Measurements from ENCODE around the gene NARS2.
"Not testable (repeated sequence)": the region's sequence is repeated elsewhere in the genome, so short reads cannot be mapped to it uniquely, and the experiment has no call there.

The NARS2 gene

DNA sequence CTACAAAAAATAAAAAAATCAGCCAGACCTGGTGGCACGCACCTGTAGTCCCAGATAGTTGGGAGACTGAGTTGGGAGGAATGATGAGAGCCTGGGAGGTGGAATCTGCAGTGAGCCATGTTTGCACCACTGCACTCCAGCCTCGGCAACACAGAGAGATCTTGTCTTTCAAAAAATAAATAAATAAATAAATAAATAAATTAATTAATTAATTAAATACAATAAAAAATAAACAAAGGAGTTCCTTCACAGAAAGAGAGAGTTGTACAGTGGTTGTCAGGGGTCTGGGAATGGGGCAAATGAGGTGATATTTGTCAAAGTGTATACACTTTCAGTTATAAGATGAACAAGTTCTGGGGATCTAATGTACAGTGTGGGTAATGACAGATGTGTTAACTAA lies 107.3 kb downstream of the NARS2 start:
- TF ChIP-seq, protein P1, sequence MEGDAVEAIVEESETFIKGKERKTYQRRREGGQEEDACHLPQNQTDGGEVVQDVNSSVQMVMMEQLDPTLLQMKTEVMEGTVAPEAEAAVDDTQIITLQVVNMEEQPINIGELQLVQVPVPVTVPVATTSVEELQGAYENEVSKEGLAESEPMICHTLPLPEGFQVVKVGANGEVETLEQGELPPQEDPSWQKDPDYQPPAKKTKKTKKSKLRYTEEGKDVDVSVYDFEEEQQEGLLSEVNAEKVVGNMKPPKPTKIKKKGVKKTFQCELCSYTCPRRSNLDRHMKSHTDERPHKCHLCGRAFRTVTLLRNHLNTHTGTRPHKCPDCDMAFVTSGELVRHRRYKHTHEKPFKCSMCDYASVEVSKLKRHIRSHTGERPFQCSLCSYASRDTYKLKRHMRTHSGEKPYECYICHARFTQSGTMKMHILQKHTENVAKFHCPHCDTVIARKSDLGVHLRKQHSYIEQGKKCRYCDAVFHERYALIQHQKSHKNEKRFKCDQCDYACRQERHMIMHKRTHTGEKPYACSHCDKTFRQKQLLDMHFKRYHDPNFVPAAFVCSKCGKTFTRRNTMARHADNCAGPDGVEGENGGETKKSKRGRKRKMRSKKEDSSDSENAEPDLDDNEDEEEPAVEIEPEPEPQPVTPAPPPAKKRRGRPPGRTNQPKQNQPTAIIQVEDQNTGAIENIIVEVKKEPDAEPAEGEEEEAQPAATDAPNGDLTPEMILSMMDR (IDR thresholded peaks at IDR 0.05; ENCODE audit: low read depth, low read length) = no peak
- H3K4me3 ChIP-seq (ENCODE audit: low read depth, low read length) = no peak overlapping the region

DNA sequence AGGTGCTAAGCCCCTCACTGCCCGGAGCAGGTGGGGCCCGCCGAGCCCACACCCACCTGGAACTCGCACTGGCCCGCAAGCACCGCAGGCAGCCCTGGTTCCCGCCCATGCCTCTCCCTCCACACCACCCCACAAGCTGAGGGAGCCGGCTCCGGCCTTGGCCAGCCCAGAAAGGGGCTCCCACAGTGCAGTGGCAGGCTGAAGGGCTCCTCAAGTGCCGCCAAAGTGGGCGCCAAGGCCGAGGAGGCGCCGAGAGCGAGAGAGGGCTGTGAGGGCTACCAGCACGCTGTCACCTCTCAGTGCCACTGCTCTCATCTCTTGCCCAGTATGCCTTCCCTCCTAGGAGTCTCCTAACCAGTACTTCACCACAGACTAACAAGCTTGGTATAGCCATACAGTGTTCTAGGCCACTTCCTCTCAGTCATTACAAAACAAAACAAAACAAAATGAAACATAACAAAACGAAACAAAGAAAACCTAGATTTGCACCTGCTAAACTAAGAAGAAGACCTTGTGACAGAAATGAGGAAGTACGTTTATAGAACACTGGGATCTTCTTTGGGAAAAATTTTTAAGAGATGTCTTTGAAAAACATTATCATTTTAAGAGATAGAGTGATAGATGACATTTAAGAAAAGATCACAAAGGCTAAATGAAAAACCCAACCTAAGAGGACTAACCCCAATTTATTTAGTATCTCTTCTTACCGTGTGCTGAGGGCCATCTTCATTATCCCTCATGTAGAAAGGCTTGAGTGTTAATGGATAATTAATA lies 109.3 kb downstream of the NARS2 start:
- TF ChIP-seq, protein P1 (IDR thresholded peaks at IDR 0.05; ENCODE audit: low read depth, low read length) = no peak
- H3K4me3 ChIP-seq (ENCODE audit: low read depth, low read length) = no peak overlapping the region

DNA sequence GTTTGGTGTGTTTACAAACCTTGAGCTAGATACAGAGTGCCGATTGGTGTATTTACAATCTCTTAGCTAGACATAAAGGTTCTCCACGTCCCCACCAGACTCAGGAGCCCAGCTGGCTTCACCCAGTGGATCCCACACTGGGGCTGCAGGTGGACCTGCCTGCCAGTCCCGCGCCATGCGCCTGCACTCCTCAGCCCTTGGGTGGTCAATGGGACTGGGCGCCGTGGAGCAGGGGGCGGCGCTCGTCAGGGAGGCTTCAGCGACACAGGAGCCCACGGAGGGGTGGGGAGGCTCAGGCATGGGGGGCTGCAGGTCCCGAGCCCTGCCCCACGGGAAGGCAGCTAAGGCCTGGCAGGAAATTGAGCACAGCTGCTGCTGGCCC lies 109.9 kb downstream of the NARS2 start:
- not testable (repeated sequence) for H3K4me3 ChIP-seq (ENCODE audit: low read depth, low read length)

DNA sequence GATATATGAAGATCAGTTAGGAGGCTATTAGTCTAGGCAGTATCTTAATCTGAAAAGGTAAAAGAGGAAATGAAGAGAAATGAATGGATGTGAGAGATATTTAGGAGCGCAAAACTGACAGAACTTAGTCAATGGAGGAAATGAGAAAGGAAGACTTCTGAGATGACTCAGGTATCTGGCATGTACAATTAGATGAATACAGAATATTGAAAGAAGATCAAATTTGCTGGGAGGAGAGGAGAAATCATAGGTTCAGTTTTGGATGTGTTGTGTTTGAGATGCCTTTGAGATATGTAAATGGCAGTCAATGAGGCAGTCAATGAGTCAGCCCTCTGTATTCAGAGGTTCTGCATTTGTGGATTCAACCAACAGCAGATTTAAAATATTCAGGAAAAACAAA lies 114.2 kb downstream of the NARS2 start:
- TF ChIP-seq, protein P1 (IDR thresholded peaks at IDR 0.05; ENCODE audit: low read depth, low read length) = no peak
- H3K4me3 ChIP-seq (ENCODE audit: low read depth, low read length) = no peak overlapping the region

DNA sequence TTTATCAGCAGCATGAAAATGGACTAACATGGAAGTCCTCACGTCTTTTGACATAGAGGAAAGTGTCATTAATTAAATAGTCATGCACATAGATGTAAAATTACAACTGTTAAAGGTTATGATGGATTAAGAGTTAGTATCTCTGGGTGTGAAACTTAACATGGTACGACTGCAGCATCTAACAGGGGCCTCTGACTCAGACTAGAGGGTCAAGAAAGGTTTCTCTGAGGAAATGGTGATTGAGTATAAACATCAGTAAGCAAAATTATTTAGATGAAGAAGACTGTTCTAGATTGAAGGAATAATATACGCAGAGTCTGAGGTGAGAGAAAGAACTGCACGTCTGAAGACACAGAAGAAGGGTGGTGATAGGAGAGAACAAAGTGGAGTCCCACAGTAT lies 114.9 kb downstream of the NARS2 start:
- no peak overlapping the region for H3K4me3 ChIP-seq (ENCODE audit: low read depth, low read length)
- TF ChIP-seq, protein P1 (IDR thresholded peaks at IDR 0.05; ENCODE audit: low read depth, low read length) = no peak

DNA sequence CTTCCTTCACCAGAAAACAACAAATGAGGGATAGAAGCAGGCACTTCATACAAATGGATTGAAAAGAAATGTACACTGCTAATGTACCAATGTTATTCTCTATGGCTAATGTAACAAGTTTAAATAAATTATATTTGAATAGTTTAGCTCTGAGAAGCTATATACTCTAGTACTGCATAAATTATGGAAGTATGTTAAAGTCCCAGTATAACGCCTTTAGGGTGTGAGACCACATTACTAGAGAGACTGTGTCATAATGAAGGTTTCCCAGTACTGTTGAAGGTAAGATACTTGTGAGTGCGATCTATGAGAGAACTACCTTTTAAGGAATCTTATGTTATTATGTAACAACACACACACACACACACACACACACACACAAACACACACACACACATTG lies 117.2 kb downstream of the NARS2 start:
- H3K4me3 ChIP-seq (ENCODE audit: low read depth, low read length) = no peak overlapping the region
- TF ChIP-seq, protein P1 (IDR thresholded peaks at IDR 0.05; ENCODE audit: low read depth, low read length) = no peak

DNA sequence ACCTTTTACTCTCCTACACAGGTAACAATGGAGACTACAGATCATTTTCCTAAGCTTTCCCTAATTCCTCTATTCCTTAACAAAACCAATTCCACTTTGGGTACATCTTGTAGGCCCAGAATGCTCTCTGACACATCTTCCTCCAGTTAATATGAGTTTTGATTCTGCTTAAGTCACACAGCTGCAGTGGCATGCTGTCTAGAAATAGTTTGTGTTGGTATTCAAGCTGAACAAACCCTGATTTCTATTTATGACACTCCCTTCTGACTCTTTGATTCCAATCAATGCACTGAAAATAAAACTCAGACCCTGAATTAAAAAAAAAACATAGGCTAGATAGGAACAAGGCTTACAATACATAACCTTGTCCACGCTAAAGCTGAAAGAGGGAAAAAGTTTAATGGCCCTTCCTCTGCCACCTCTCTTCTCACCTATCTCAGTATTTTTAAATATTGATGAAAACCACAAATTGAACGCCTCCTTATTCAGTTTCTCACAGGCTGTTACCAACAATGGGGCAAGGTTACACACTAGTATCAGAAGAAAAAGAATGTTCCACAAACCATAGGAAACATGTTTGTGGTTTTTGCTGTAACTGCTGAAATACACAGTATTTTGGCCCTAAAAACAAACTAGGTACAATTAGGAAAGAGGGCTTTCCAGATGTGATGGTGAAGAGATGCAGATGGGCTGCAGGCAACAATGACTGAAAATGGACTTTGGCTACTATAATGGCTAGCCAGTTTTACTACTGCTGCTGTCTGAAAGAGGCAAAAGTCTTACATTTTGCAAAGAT lies 121.3 kb downstream of the NARS2 start:
- TF ChIP-seq, protein P1 (IDR thresholded peaks at IDR 0.05; ENCODE audit: low read depth, low read length) = no peak
- no peak overlapping the region for H3K4me3 ChIP-seq (ENCODE audit: low read depth, low read length)

Data from WI38 (cell line).